IMR-90 (cell line): ENCODE measurements around the gene ADAMTS10.

ENCODE experiments used
- CHD1 ChIP-seq: IDR thresholded peaks from 2 replicates; pipeline ENCODE4 v1.6.1; 2012; ENCODE audit warnings: low read depth, low read length, improper control_type of control experiment
- MAFK ChIP-seq: IDR thresholded peaks from 2 replicates; pipeline ENCODE4 v1.6.1; 2012; ENCODE audit warnings: low read depth, low read length, improper control_type of control experiment
- MAZ ChIP-seq: IDR thresholded peaks from 2 replicates; pipeline ENCODE4 v1.6.1; 2012; ENCODE audit warnings: low read depth, mild to moderate bottlenecking, low read length, improper control_type of control experiment, moderate library complexity, borderline replicate concordance
- POLR2A ChIP-seq: IDR thresholded peaks from 2 replicates; pipeline ENCODE4 v1.6.1; 2012; ENCODE audit warnings: mild to moderate bottlenecking, low read depth, low read length
- RCOR1 ChIP-seq: IDR thresholded peaks from 2 replicates; pipeline ENCODE4 v1.6.1; 2012; ENCODE audit warnings: mild to moderate bottlenecking, low read length, improper control_type of control experiment; ENCODE audit not compliant: insufficient replicate concordance
- SMC3 ChIP-seq: fragments of 150-350 bp; IDR thresholded peaks from 2 replicates; pipeline ENCODE4 v1.6.1; 2016; ENCODE audit warnings: low read depth, mild to moderate bottlenecking, antibody characterized with exemption, low read length, moderate library complexity
- TF ChIP-seq, protein P1 (sequence below): conservative IDR thresholded peaks from 2 replicates; pipeline ENCODE4 v1.5.1; 2012; ENCODE audit warnings: mild to moderate bottlenecking, low read depth, low read length, improper control_type of control experiment
- TF ChIP-seq, protein P2 (sequence below): fragments of 150-350 bp; IDR thresholded peaks from 2 replicates; pipeline ENCODE4 v1.6.1; 2017; ENCODE audit warnings: mild to moderate bottlenecking, antibody characterized with exemption, low read length, low read depth

GRCh38 chr19:8626842-8627241 lies 16.3 kb upstream of the ADAMTS10 start:
- TF ChIP-seq, protein P1, sequence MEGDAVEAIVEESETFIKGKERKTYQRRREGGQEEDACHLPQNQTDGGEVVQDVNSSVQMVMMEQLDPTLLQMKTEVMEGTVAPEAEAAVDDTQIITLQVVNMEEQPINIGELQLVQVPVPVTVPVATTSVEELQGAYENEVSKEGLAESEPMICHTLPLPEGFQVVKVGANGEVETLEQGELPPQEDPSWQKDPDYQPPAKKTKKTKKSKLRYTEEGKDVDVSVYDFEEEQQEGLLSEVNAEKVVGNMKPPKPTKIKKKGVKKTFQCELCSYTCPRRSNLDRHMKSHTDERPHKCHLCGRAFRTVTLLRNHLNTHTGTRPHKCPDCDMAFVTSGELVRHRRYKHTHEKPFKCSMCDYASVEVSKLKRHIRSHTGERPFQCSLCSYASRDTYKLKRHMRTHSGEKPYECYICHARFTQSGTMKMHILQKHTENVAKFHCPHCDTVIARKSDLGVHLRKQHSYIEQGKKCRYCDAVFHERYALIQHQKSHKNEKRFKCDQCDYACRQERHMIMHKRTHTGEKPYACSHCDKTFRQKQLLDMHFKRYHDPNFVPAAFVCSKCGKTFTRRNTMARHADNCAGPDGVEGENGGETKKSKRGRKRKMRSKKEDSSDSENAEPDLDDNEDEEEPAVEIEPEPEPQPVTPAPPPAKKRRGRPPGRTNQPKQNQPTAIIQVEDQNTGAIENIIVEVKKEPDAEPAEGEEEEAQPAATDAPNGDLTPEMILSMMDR: no peak
- TF ChIP-seq MAFK (no peak), POLR2A (no peak), SMC3 (no peak), CHD1 (no peak), MAZ (no peak), RCOR1 (no peak)
- TF ChIP-seq, protein P2, sequence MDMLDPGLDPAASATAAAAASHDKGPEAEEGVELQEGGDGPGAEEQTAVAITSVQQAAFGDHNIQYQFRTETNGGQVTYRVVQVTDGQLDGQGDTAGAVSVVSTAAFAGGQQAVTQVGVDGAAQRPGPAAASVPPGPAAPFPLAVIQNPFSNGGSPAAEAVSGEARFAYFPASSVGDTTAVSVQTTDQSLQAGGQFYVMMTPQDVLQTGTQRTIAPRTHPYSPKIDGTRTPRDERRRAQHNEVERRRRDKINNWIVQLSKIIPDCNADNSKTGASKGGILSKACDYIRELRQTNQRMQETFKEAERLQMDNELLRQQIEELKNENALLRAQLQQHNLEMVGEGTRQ: no peak
